Neural cell (in vitro differentiated cells): Measurements from ENCODE around the gene CD4.

Source experiments
- CTCF ChIP-seq: fragments of 450-650 bp; IDR thresholded peaks from 2 replicates; pipeline ENCODE4 v1.5.1; 2014; ENCODE audit warnings: antibody characterized with exemption, mild to moderate bottlenecking, moderate library complexity; ENCODE audit not compliant: poor library complexity, severe bottlenecking
- EZH2 ChIP-seq: fragments of 200-600, 300-800 bp; shearing (Covaris generic), sonication (generic); IDR thresholded peaks from 2 replicates; pipeline ENCODE4 v1.6.1; 2014; ENCODE audit warnings: antibody characterized with exemption, low read length, borderline replicate concordance, mild to moderate bottlenecking; ENCODE audit not compliant: insufficient read depth, poor library complexity, severe bottlenecking
- POLR2AphosphoS5 ChIP-seq: IDR thresholded peaks from 2 replicates; pipeline ENCODE4 v1.6.1; 2012
- RAD21 ChIP-seq: fragments of 450-650 bp; conservative IDR thresholded peaks from 2 replicates; pipeline ENCODE4 v1.6.1; 2014; ENCODE audit warnings: antibody characterized with exemption, mild to moderate bottlenecking, moderate library complexity
- TAF1 ChIP-seq: IDR thresholded peaks from 2 replicates; pipeline ENCODE4 v1.6.1; 2012; ENCODE audit warnings: low read depth

DNA sequence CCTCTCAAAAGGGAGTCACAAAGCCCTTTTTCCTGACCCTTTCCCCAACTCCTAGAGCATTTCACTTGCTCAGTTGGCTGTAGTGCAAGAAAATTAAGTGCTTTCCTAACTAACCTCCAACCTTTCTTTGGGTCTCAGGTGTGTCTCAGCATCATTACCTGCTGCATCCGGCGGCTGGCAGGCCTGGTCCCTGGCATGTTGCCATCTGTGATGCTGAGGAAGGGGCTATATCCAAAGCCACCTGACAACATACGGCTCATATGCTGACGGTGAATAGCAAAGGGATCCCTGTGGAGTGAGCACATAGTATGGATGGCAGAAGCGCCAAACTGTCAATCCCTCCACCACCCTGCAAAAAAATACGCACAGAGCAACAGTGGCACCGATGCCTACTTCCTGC, 37.6 kb upstream of the CD4 start:
- TF ChIP-seq POLR2AphosphoS5: no peak
- TF ChIP-seq CTCF: no peak
- TF ChIP-seq RAD21: no peak
- no peak for TF ChIP-seq EZH2
- TF ChIP-seq TAF1: no peak
